ENCODE measurements around the gene DIAPH2. TPM values are rescaled to one million over a fixed set of nuclear protein-coding genes. Genes with fewer than 3 reads are reported as not detected.
A peak's percentile ranks its signal among the peaks of the same experiment; 100 is the strongest.

Gene DIAPH2
- total and polyA plus RNA-seq, 2 donors (not counting 1 experiment from before 2014, with no cell fraction given), result 4.2 to 32.4 TPM

GRCh38 chrX:97102938-97103337, 418.3 kb downstream of the DIAPH2 start:
- DNase-seq, result peak; percentile 1
- Histone ChIP-seq H3K9me3 (ENCODE audit: control extremely low read depth in 1 of 3, control insufficient read depth in 2 of 3, insufficient read depth in 1 of 3, low read length in 2 of 3) (no peaks in the 10 kb centered on the region), H2AFZ (ENCODE audit: insufficient read depth, low read depth, low read length, poor library complexity, severe bottlenecking) (no peak overlapping the region), H3K79me2 (ENCODE audit: control insufficient read depth, insufficient read depth, low read length) (no peaks in the 10 kb centered on the region), H3K27me3 (replicated peaks in 1 of 4; ENCODE audit: control extremely low read depth in 1 of 4, control insufficient read depth in 3 of 4, insufficient read depth in 4 of 4, low read length in 3 of 4) (no peaks in the 10 kb centered on the region), H3K4me1 (ENCODE audit: control insufficient read depth in 2 of 2, insufficient read depth in 2 of 2, low read length in 2 of 2) (peaks cover 0 to 4% of the 10 kb centered on the region in 2 donors), H4K20me1 (ENCODE audit: control insufficient read depth, insufficient read depth, low read length, poor library complexity, severe bottlenecking) (no peaks in the 10 kb centered on the region), H3K27ac (ENCODE audit: low read length in 2 of 2) (no peak overlapping the region), H3K4me3 (ENCODE audit: control extremely low read depth in 1 of 5, extremely low read depth in 1 of 5, insufficient read depth in 1 of 5, low read depth in 2 of 5, low read length in 4 of 5) (no peak overlapping the region), H3K9ac (ENCODE audit: low read length) (no peak overlapping the region), H3K4me2 (replicated peaks; ENCODE audit: low read depth, low read length, poor library complexity, severe bottlenecking) (no peak overlapping the region), H3K36me3 (replicated peaks in 1 of 2; ENCODE audit: control extremely low read depth in 1 of 2, control insufficient read depth in 1 of 2, extremely low read depth in 1 of 2, insufficient read depth in 2 of 2, low read length in 1 of 2) (no peaks in the 10 kb centered on the region)
- POLR2A ChIA-PET, result no interaction called here
- peaks cover 6% of the 10 kb centered on the region for H3K4me1 Mint-ChIP-seq
- H3K4me3 Mint-ChIP-seq, result no peak overlapping the region
- CTCF ChIA-PET, result no interaction called here
- ATAC-seq (ENCODE audit: low read depth), result no peak
- intact Hi-C loops (cut with micrococcal nuclease), result no loop called here
- H3K27me3 Mint-ChIP-seq, result no peaks in the 10 kb centered on the region
- TF ChIP-seq EZH2 (IDR thresholded peaks at IDR 0.05; ENCODE audit: borderline replicate concordance, insufficient read depth, low read depth, low read length, poor library complexity, severe bottlenecking) (no peak), CTCF (IDR thresholded peaks at IDR 0.05) (no peak)
- H3K9me3 Mint-ChIP-seq (ENCODE audit: insufficient read depth), result no peaks in the 10 kb centered on the region
- no peak overlapping the region for H3K27ac Mint-ChIP-seq

- WGBS (ENCODE audit: insufficient coverage), result no CpG with 5 or more reads among the region's 1 CpG
- no peaks in the 10 kb centered on the region for H3K4me1 Mint-ChIP-seq
- Histone ChIP-seq H3K27me3 (replicated peaks in 1 of 4; ENCODE audit: control extremely low read depth in 1 of 4, control insufficient read depth in 3 of 4, insufficient read depth in 4 of 4, low read length in 3 of 4) (no peaks in the 10 kb centered on the region), H2AFZ (ENCODE audit: insufficient read depth, low read depth, low read length, poor library complexity, severe bottlenecking) (no peak overlapping the region), H3K4me2 (replicated peaks; ENCODE audit: low read depth, low read length, poor library complexity, severe bottlenecking) (no peak overlapping the region), H4K20me1 (ENCODE audit: control insufficient read depth, insufficient read depth, low read length, poor library complexity, severe bottlenecking) (no peaks in the 10 kb centered on the region), H3K27ac (ENCODE audit: low read length in 2 of 2) (no peak overlapping the region), H3K79me2 (ENCODE audit: control insufficient read depth, insufficient read depth, low read length) (no peaks in the 10 kb centered on the region), H3K4me3 (ENCODE audit: control extremely low read depth in 1 of 5, extremely low read depth in 1 of 5, insufficient read depth in 1 of 5, low read depth in 2 of 5, low read length in 4 of 5) (no peak overlapping the region), H3K36me3 (replicated peaks in 1 of 2; ENCODE audit: control extremely low read depth in 1 of 2, control insufficient read depth in 1 of 2, extremely low read depth in 1 of 2, insufficient read depth in 2 of 2, low read length in 1 of 2) (no peaks in the 10 kb centered on the region), H3K9me3 (ENCODE audit: control extremely low read depth in 1 of 3, control insufficient read depth in 2 of 3, insufficient read depth in 1 of 3, low read length in 2 of 3) (no peaks in the 10 kb centered on the region), H3K4me1 (ENCODE audit: control insufficient read depth in 2 of 2, insufficient read depth in 2 of 2, low read length in 2 of 2) (no peaks in the 10 kb centered on the region), H3K9ac (ENCODE audit: low read length) (no peak overlapping the region)
- ChIA-PET CTCF (no interaction called here), POLR2A (no interaction called here)
- DNase-seq, result no peak
- no peak overlapping the region for H3K4me3 Mint-ChIP-seq
- H3K27me3 Mint-ChIP-seq, result no peaks in the 10 kb centered on the region
- no peaks in the 10 kb centered on the region for H3K9me3 Mint-ChIP-seq (ENCODE audit: insufficient read depth)
- H3K27ac Mint-ChIP-seq, result no peak overlapping the region
- TF ChIP-seq CTCF (IDR thresholded peaks at IDR 0.05), result no peak
- TF ChIP-seq EZH2 (IDR thresholded peaks at IDR 0.05; ENCODE audit: borderline replicate concordance, insufficient read depth, low read depth, low read length, poor library complexity, severe bottlenecking), result no peak
- intact Hi-C loops (cut with micrococcal nuclease), result no loop called here
- ATAC-seq (ENCODE audit: low read depth), result no peak
Measured at GRCh38 chrX:97109730-97110129, 425.1 kb downstream of the DIAPH2 start.

All from B cell (primary cell).